ENCODE results near the gene FOXD1.
A peak's percentile ranks its signal among the peaks of the same experiment; 100 is the strongest.

GRCh38 chr5:73437777-73438644, 10.6 kb downstream of the FOXD1 start:
- TF ChIP-seq SP1 (IDR thresholded peaks at IDR 0.05) (no peak), CTBP1 (IDR thresholded peaks at IDR 0.05; ENCODE audit: borderline replicate concordance) (no peak), PKNOX1 (IDR thresholded peaks at IDR 0.05) (0 out of 2 replicates have a peak, but pooled peaks have one; percentile 48), FOXK2 (IDR thresholded peaks at IDR 0.05) (no peak), BHLHE40 (IDR thresholded peaks at IDR 0.05; ENCODE audit: borderline replicate concordance) (no peak), FOXA1 (IDR thresholded peaks at IDR 0.05) (no peak), ELF4 (IDR thresholded peaks at IDR 0.05) (no peak), SUZ12 (IDR thresholded peaks at IDR 0.05) (no peak), NFRKB (IDR thresholded peaks at IDR 0.05) (no peak)

Measured in HEK293T (cell line).